NCI-H226 (cell line): ENCODE measurements around the gene ZNF540.
"Not testable (repeated sequence)": the region's sequence is repeated elsewhere in the genome, so short reads cannot be mapped to it uniquely, and the experiment has no call there.

ENCODE experiments used
- DNase-seq: peaks from one replicate; pipeline ENCODE4 v3.0.0-alpha.2; 2015

Gene ZNF540

DNA sequence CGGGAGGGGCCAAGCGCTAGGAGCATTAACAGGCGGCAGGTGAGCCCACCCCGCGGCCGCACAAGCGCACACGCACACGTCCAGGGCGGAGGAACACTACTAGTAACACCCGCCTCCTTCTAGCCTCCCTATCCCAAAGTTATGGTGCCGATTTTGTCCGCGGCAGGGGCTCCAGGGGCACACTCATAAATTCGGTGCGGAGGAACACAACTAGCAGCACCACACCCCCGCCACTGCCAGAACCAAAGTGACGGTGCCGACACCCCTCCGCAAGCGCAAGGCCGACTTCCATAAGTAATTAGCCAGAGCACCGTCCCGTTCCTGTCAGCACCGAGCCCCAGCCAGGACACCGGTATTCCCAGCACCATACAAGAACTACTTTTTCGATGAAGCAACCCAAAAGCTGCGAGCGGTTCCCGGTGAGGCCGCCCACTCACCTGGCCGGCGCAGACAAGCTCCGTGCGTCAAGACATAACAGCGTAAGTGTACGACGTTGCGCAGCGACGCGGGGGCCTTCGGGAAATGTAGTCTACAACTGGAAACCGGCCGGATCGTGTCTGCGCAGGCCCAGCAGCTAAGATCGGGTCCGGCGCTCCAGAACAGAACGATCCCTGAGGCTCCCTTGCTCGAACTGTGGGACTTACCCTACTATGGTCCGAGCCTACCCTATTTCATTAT is at the start of gene ZNF540, which contains the start of gene ZNF571:
Gene ZNF540, plus strand, starts transcription at position 573 of the 678 bp plus-strand sequence. CDS start 3,572 bp downstream, outside the sequence.
Gene ZNF571, minus strand, starts transcription at position 489 of the 678 bp plus-strand sequence. CDS start 8,116 bp downstream, outside the sequence.
- DNase-seq, result peak; percentile 70

DNA sequence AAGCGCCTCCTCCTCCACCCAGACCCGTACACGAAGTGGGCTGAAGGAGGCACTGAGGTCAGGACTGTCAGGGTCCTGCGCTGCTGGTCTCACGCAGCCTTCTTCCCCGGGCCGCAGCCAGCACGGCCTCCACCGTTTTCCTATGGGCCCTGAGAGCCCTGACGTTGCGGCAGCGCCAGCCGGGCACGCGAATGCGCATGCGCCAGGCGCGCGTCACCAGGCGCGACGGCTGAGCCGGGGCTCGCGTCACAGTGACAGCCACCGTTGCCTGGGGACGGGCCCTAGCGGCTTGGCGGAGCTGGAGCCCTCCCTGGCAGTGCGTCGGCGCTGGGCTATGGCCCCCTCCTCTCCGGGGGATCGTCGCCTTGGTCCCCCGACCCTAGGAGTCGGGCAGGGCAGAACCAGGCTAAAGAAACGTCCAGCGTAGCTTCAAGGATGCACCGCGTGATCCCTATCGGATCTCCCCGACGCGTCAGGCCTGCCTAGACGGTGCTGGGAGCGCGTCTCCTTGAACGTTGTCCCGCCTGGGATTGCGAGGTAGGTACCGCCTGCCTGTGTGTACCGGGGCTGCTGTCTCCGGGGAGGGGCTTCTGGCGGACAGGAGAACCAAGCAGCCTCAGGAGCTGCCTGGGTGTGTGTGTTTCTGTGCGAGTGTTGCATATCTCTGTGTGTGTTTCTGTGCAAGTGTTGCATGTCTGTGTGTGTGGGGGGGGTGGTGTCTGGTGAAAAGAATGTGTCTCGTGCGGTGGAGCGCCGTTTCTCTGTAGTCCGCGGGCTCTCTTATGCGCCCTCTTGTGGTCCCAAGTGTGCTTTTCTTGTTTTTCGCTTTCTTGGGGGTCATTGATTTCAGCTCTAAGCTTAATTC is 43.3 kb upstream of the ZNF540 start:
- no peak for DNase-seq

DNA sequence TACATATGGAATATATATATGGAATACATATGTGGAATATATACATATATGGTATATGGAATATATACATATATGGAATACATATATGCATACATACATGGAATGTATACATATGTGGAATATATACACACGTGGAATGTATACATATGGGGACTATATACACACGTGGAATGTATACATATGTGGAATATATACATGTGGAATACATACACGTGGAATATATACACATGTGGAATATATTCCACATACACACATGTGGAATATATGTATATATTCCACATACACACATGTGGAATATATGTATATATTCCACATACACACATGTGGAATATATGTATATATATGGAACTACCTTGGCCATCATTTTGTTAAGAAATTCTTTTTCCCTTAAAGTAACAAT is 31.2 kb upstream of the ZNF540 start:
- no peak for DNase-seq

DNA sequence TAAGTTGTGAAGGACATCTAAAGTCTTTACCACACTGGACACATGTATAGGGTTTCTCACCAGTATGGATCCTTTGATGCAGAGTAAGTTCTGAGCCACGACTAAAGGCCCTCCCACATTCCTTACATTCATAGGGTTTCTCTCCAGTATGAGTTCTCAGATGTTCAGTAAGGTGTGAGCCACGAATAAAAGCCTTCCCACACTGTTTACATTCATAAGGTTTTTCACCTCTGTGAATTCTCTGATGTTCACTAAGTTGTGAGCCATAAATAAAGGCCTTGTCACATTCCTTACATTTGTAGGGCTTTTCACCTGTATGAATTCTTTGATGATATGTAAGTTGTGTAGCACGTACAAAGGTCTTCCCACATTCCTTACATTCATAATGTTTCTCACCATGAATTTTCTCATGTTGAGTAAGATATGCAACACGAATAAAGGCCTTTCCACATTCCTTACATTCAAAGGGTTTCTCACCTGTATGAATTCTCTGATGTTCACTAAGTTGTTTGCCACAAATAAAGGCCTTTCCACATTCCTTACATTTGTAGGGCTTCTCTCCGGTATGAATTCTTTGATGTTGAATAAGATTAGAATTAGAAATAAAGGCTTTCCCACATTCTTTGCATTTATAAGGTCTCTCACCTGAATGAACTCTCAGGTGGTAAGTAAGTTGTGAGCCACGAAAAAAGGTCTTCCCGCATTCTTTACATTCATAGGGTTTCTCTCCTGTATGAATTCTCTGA is 29.9 kb upstream of the ZNF540 start:
- no peak for DNase-seq

DNA sequence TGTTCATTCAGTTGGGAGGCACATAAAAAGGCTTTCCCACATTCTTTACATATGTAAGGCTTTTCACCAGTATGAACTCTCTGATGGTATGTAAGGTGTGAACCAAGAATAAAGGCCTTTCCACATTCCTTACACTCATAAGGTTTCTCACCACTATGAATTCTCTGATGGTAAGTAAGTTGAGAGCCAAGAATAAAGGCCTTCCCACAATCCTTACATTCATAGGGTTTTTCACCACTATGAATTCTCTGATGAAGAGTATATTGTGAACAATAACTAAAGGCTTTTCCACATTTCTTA is 29.4 kb upstream of the ZNF540 start:
- DNase-seq, result no peak

DNA sequence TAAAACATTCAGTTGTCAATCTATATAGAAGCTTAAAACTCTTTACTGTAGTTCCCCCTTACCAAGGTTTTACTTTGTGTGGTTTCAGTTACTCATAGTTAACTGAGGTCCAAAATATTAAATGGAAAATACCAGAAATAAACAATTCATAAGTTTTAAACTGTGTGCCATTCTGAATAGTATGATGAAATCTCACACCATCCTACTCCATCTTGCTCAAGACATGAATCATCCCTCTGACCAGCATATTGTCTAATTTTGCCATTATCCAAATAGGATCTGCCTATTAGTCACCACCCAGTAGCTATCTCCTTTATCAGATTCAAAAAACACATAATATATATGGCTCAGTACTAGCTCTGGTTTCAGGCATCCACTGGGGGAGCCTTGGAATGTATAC is 22.5 kb upstream of the ZNF540 start:
- no peak for DNase-seq

DNA sequence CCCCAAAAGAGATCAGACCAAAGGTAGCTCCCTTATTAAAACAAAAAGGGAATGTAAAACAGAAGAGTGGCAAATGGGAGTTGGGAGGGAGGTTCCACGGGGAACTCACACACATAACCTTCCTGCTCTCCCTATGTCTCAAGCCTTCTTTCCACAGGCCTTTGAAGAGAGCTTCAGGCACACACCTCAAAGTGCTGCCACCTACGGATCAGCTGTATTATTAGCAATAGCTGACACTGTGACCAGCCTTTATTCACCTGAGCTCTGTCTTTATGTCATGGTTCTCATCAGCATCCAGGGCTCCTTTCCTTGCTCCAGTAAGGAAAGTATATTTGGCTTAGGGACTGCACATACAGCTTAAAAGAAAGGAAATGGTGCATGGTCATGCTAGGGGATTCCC is 11.3 kb upstream of the ZNF540 start:
- no peak for DNase-seq

DNA sequence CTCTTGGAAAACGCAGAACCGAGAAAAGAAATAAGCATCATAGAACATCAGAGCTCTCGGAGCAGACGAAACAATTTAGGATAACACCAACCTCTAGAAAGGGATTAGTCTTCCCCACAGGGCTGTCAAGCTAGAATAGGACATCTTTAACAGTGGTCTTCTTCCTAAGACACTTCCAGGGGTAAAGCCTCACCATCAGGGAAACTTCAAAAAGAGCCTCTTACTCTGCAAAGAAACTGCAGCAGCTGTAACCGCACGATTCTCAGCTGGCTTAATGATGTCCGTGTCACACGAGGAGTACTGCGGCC is 726 bp upstream of the ZNF540 start:
- DNase-seq, result no peak

DNA sequence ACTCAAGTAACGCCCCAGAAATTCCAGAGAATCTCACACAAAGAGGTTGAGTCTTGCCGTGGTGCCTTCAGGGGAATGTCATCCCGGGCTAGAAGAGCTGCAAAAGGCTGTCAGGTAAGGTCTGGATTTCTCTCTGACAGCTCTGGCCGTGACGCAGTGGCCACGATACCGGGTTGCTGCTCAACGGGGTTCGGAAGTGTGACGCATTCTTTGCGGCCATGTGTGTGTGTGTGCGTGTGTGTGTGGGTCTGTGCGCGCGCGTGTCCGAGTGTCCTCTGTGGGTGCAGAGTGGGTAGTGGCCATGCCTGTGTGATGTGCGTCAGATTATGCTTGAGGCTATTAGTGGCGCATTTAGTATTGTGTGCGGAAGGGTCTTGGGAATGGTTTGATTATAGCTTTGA is 306 bp downstream of the ZNF540 start:
- DNase-seq, result no peak

DNA sequence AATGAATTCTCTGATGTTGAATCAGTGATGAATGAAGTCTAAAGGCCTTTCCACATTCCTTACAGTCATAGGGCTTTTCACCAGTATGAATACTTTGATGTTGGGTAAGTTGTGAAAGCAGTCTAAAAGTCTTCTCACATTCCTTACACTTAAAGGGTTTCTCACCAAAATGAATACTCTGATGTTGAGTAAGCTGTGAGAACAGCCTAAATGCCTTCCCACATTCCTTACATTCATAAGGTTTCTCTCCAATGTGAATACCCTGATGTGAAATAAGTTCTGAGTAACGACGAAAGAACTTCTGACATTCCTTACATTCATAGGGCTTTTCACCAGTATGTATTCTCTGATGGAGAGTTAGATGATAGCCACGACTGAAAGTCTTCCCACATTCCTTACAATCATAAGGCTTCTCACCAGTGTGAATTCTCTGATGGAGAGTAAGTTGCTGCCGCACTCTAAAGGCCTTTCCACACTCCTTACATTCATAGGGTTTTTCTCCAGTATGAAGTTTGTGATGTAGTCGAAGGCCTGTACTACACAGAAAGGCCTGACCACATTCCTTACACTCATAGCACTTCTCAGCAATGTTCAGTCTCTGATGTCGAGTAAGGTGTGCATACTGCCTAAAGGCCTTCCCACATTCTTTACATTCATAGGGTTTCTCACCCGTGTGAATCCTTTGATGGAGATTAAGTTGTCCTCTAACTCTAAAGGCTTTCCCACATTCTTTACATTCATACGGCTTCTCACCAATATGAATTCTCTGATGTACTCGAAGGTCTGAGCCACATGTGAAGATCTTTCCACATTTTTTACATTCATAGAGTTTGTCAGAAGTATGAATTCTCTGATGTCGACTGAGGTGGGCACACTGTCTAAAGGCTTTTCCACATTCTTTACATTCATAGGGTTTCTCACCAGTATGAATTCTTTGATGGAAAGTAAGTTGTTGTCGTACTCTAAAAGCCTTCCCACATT is 40.7 kb downstream of the ZNF540 start:
- DNase-seq, result no peak

DNA sequence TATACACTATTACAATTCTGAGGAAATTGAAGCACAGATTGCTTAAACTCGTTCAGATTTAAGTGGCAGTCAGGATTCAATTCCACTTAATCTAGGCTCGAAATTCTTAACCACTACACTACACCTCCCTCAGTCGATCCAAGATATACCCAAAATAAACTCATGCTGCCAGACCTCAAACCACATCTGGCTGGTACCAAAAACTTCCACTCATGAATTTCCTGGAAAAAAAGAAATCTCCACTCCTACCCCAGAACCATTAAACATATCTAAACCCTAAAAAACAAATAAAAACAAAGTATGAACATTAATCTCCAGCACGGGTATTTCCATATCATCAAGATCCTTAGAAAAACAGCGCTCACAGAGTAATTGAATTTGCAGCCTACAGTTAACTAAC is 59.4 kb downstream of the ZNF540 start:
- no peak for DNase-seq

DNA sequence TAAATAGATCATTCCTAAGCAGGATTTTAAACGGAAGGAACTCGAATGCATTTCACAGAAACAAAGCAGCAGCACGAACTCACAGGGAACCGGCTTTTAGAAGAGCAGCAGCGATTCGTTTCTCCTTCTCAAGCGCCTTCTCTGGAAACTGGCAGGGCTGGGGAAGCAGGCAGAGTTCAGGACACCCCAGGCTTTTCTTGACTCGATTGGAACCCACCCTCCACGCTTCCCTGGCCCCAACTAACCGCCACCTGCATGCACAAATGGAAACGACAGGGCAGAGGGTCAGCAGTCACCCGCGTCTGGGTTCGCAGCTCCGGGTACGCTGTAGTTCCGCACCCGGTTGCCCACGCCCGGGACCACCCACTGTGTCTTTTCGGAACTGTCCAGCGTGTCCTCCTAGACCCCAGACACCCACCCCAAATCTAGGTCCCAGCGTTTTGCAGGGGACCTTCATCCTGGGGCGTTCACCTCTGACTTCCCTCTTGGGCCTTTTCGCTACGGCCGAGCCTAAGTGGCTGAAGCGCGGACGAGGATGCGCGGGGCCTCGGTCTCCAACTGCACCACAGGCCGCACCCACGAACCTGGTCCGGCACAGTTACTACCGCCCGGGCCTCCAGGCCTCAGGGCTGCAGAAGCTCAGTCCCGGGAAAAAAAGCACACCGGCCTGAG is 60.1 kb downstream of the ZNF540 start:
- peak; percentile 22 for DNase-seq

DNA sequence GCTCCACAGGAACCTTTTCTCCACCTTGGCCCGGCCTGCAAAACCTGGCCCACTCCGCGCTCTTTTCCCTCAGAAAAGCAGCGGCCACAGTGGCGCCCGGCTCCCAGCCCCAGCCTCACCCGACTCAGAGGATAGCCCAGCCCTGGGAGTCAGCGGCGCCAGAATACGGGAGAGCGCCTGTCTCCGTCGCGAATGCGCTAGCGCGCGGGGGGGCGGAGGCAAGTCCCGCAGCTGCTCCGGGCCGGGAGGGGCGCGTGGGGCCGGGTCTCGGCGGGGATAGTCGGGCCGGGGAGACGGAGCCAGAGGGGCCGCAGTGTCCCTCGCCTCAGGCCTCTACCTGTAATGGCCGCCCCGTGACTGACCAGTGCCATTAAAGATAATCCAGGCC is 60.6 kb downstream of the ZNF540 start, which contains the start of gene ZFP30:
Gene ZFP30, minus strand, starts transcription at position 165 of the 388 bp plus-strand sequence. CDS start 7,643 bp downstream, outside the sequence.
- peak; percentile 65 for DNase-seq

DNA sequence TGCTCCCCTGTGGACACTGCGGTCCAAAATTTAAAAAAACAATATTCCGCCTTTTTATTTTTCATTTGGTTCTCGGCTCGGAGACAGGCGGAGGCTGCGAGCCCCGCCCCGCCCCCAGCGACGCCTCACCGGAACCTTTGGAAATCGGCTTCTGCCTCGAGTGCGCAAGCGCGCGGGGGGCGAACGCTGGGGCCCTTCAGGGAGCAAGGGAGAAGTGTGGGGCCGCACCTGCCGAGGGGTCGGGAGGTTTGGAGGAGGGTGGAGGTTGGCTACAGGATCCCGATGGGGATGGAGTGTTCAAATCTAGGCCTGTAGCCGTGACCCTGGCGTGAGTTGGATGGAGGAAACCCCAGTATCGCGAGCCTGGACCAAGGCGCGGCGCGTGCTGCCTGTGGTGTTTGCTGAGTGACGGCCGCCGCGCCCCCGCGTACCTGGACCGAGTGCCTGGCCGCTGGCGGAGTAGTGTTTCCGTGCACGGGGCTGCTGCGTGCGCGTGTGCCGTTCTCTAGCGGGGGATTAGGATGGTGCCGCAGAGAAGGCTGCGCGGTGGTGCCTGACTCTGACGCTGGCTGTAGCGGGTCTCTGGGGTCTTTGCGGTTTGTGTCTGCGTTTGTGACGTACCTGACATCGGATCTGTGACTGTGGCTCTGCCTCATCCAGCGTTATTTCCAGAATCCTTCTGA is 61.2 kb downstream of the ZNF540 start:
- peak; percentile 49 for DNase-seq

DNA sequence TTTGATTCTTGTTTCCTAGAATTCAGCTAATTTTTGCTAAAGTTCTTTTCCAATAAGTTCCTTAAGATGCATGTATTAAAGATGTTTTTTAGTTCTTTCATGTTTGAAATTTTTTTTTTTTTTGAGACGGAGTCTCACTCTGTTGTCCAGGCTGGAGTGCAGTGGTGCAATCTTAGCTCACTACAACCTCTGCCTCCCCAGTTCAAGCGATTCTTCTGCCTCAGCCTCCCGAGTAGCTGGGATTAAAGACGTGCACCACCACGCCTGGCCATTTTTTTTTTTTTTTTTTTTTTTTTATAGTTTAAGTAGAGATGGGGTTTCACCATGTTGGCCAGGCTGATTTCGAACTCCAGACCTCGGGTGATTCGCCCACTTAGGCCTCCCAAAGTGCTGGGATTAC is 62.5 kb downstream of the ZNF540 start:
- DNase-seq, result not testable (repeated sequence)
